ENCODE results near the gene COMMD10. TPM values are rescaled to one million over a fixed set of nuclear protein-coding genes. Genes with fewer than 3 reads are reported as not detected.

The COMMD10 gene
- total and polyA plus RNA-seq, 2 of the 8 experiments (the other 6 are each of a cell fraction or from before 2014, with no cell fraction given) = 16.5 to 43.4 TPM

GRCh38 chr5:116178925-116179324, 94.1 kb downstream of the COMMD10 start:
- 67% methylated on average over 4 of the region's 4 CpGs; no CpG with 5 or more reads in 1 of the 2 experiments for WGBS, 2 experiments (ENCODE audit: extremely low coverage in 1 of 2, insufficient coverage in 1 of 2, insufficient read length in 1 of 2, insufficient replicate concordance in 2 of 2, low coverage in 1 of 2, low lambda C conversion rate in 2 of 2, missing lambda C conversion rate in 1 of 2)
- H2BK5ac ChIP-seq (ENCODE audit: low read depth, low read length) = no peak overlapping the region
- CTCF ChIA-PET (ENCODE audit: partially characterized antibody) = interaction anchor here (0.8 to 1.5 kb wide), 4 partner anchors 9 to 28 kb away, joined by 3 to 5 read pairs (median 3); no protein-coding TSS in a partner anchor
- H2BK20ac ChIP-seq (ENCODE audit: low read length) = no peak overlapping the region
- H2AFZ ChIP-seq (ENCODE audit: low read length) = no peak overlapping the region
- no peaks in the 10 kb centered on the region for H4K20me1 ChIP-seq (replicated peaks in 1 of 2; ENCODE audit: control insufficient read depth in 1 of 2, insufficient read depth in 2 of 2, low read length in 2 of 2)
- no peak for TF ChIP-seq BACH1 (IDR thresholded peaks at IDR 0.05; ENCODE audit: low read length)
- TF ChIP-seq SIX5 (IDR thresholded peaks at IDR 0.05; ENCODE audit: low read depth, low read length) = no peak
- no peak for TF ChIP-seq NRF1 (IDR thresholded peaks at IDR 0.05; ENCODE audit: low read depth, low read length)
- no peak for TF ChIP-seq TCF12 (IDR thresholded peaks at IDR 0.05; ENCODE audit: low read depth, low read length)
- no peak for TF ChIP-seq CHD2 (IDR thresholded peaks at IDR 0.05; ENCODE audit: low read length)
- TF ChIP-seq PHF8 (conservative IDR thresholded peaks at IDR 0.05; ENCODE audit: low read depth, low read length) = no peak
- no peak for TF ChIP-seq USF2 (IDR thresholded peaks at IDR 0.05; ENCODE audit: low read length)
- TF ChIP-seq POLR2AphosphoS5 (IDR thresholded peaks at IDR 0.05; ENCODE audit: low read depth, low read length) = no peak
- POLR2A ChIA-PET (ENCODE audit: partially characterized antibody) = no interaction called here
- no peaks in the 10 kb centered on the region; a peak in 1 of 7 replicates for H3K4me1 ChIP-seq (replicated peaks in 1 of 4; ENCODE audit: control insufficient read depth in 3 of 4, insufficient read depth in 4 of 4, low read length in 3 of 4)
- H3K9me3 ChIP-seq (ENCODE audit: insufficient read depth in 2 of 2, low read depth in 1 of 2, low read length in 1 of 2) = no peaks in the 10 kb centered on the region
- no peak overlapping the region for H2BK120ac ChIP-seq (replicated peaks; ENCODE audit: low read depth, low read length)
- no peak overlapping the region for H2BK15ac ChIP-seq (ENCODE audit: low read length)
- FAIRE-seq (no peak), DNase-seq (ENCODE audit: low read depth in 1 of 2, low spot score in 2 of 2) (no peak)
- H3K4me2 ChIP-seq (ENCODE audit: insufficient read depth in 1 of 2, low read depth in 2 of 2, low read length in 2 of 2) = no peak overlapping the region
- no peaks in the 10 kb centered on the region for H3K27me3 ChIP-seq (replicated peaks in 1 of 4; ENCODE audit: control insufficient read depth in 3 of 4, extremely low read depth in 1 of 4, insufficient read depth in 3 of 4, low read length in 3 of 4)
- H3K23ac ChIP-seq (ENCODE audit: insufficient read length) = no peak overlapping the region
- H3K23me2 ChIP-seq (ENCODE audit: low read depth, low read length) = no peaks in the 10 kb centered on the region
- H3K79me2 ChIP-seq (ENCODE audit: control insufficient read depth in 1 of 2, insufficient read depth in 2 of 2, low read length in 2 of 2) = no peaks in the 10 kb centered on the region
- H3K4ac ChIP-seq (replicated peaks; ENCODE audit: insufficient read length, low read depth, low read length) = no peak overlapping the region
- no peak overlapping the region for H4K8ac ChIP-seq (ENCODE audit: extremely low read depth, insufficient read depth, low read length)
- no peaks in the 10 kb centered on the region for H3K36me3 ChIP-seq (ENCODE audit: control insufficient read depth in 2 of 4, insufficient read depth in 4 of 4, low read length in 3 of 4)
- H4K5ac ChIP-seq (ENCODE audit: insufficient read length, low read depth, low read length) = no peak overlapping the region
- no peak overlapping the region for H2BK12ac ChIP-seq (ENCODE audit: low read depth, low read length)
- H3K9ac ChIP-seq (replicated peaks in 1 of 4; ENCODE audit: extremely low read depth in 1 of 4, low read depth in 3 of 4, low read length in 3 of 4) = no peak overlapping the region
- no peak overlapping the region for H2AK5ac ChIP-seq (ENCODE audit: low read depth, low read length)
- no peak overlapping the region for H3K18ac ChIP-seq (ENCODE audit: extremely low read depth, low read length)
- no peak overlapping the region for H3K4me3 ChIP-seq (ENCODE audit: extremely low read depth in 1 of 4, insufficient read depth in 2 of 4, low read depth in 3 of 4, low read length in 4 of 4)
- H3K27ac ChIP-seq (ENCODE audit: low read depth, low read length) = no peak overlapping the region
- no peak overlapping the region for H4K91ac ChIP-seq (replicated peaks; ENCODE audit: insufficient read length, low read length)
- no peak overlapping the region for H3K14ac ChIP-seq (ENCODE audit: insufficient read length)
- no peak overlapping the region for H3K56ac ChIP-seq (replicated peaks; ENCODE audit: insufficient read length, low read depth, low read length)
- H3K79me1 ChIP-seq (ENCODE audit: low read depth, low read length) = no peaks in the 10 kb centered on the region

Measured in H1 (cell line).